ENCODE data around the gene RNPEP.
"Not testable (repeated sequence)": the region's sequence is repeated elsewhere in the genome, so short reads cannot be mapped to it uniquely, and the experiment has no call there.

RNPEP gene

DNA sequence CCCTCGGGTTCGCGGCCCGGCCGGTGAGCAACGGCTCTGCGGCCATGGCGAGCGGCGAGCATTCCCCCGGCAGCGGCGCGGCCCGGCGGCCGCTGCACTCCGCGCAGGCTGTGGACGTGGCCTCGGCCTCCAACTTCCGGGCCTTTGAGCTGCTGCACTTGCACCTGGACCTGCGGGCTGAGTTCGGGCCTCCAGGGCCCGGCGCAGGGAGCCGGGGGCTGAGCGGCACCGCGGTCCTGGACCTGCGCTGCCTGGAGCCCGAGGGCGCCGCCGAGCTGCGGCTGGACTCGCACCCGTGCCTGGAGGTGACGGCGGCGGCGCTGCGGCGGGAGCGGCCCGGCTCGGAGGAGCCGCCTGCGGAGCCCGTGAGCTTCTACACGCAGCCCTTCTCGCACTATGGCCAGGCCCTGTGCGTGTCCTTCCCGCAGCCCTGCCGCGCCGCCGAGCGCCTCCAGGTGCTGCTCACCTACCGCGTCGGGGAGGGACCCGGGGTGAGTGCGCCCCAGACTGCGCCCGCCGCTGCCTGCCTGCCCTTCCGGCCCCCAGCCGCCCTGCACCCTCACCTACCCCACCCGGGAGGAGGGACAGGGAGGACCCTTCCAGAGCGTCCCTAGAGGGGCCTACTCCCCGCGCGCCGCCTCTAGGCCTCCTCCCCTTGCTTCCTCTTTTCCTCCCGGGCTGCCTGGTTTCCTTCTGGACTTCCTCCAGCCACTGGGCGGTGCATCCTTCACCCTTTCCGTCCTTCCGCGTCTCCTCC lies at the start of gene RNPEP:
RNPEP (plus strand) TSS at position 26 of the 757 bp plus-strand sequence; CDS start at position 45, 19 bp downstream.
- DNase-seq (ENCODE audit: low read depth in 2 of 2), result no peak

- DNase-seq (ENCODE audit: low read depth in 2 of 2), result no peak
Observed at GRCh38 chr1:201933840-201934430, 48.5 kb upstream of the RNPEP start.

DNA sequence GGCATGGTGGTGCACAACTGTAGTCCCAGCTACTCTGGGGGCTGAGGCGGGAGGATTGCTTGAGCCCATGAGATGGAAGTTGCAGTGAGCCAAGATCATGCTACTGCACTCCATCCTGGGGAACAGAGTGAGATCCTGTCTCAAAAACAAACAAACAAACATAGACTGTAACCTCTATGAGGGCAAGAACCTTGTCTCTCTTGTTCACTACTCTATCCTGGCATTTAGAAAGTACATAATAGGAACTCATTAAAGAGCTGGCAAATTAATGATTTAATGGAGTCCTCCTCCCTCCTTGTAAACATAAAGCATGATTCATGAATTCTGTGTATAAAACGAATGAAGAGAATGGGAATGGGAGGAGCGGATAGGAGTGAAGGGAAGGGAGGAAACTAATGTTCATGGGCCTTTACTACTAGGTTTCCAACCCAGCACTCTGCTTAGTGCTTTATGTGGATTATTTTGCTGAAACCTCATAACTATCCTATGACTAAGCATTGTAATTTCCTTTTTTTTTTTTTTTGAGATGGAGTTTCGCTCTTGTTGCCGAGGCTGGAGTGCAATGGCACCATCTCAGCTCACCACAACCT lies 44.7 kb upstream of the RNPEP start:
- peak; percentile 56 to 65 for DNase-seq (ENCODE audit: low read depth in 2 of 2)

DNA sequence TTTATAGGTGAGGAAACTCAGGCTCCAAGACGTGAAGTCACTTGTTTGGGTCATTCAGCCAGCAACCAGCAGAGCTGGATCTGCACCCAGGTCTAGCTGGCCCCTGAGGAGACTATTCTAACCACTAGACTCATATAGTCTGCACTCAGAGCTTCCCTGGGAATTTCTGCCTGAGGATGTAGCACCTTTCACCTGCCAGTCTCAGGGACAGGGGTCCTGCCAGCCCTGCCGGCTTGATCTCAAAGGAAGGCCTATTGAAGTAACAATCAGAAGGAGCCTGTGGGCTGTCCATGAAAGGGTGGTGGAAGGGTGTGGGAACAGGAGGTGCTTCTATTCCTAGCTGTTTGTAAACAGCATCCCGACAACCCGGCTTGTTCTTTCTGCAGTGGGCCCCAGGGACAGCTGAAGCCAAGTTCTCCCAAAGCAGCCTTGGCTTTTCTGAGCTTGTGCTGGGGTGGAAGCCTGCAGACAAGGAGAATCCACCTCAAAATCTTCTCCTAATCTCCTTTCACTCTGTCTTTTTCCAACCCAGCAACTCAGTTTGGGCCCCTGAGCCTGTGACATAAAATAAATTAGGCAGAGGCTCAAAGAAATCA lies 43.9 kb upstream of the RNPEP start:
- DNase-seq (ENCODE audit: low read depth in 2 of 2), result no peak

- no peak for DNase-seq (ENCODE audit: low read depth in 2 of 2)
Observed at GRCh38 chr1:201939148-201939547, 43.3 kb upstream of the RNPEP start.

- DNase-seq (ENCODE audit: low read depth in 2 of 2), result no peak
Observed at GRCh38 chr1:201939574-201939973, 42.9 kb upstream of the RNPEP start.

- not testable (repeated sequence) for DNase-seq (ENCODE audit: low read depth in 2 of 2)
Observed at GRCh38 chr1:201940316-201940715, 42.1 kb upstream of the RNPEP start.

DNA sequence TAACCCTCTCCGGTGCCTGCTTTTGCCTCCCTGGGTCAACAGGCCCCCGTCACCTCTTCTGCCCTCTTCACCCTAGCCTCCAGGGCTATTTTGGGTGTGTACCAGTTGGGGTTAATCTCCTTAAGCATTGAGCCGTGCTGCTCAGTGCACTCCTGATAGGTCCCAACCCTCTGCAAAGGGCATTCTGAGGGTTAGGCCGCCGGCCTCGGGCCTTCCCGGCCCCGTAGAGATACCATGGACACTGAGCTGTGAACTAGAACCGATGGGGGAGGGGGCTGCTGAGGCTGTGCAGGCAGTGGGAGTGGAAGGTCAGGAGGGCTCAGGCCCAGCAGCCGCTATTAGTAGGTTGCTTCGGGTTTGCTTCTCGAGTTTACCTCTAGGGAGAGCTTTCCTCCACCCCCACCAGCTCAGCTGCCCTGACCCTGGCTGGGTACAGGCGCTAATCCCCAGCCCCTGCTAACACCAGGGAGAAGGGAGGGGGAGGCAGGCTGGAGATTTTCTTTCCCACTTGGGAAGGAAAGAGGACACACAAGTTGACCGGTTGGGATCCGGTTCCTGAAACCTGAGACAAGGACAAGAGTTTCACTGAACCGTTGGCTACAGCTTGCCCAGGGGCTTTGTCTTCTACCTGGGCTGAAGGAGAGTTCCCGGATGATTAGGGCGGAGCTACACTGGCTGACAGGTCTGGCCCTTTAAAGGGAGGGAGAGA lies 40.9 kb upstream of the RNPEP start:
- DNase-seq (ENCODE audit: low read depth in 2 of 2), result no peak

DNA sequence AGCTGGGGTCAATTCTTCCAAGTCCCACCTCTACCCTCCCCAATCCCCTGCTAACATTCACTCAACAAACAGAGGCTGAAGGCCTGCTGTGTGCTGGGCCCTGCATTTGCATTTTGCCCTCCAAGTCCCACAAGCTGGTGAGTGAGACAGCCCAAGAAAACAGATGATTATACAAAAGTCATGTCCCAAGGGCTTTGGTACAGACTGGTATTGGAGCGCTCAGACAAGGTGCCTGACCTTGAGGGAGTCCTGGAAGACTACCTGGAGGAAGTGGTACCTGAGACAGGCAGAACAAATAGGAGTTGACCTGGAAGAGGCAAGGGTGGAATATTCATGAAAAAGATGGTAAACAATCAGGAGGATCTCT lies 40.3 kb upstream of the RNPEP start:
- DNase-seq (ENCODE audit: low read depth in 2 of 2), result no peak

GRCh38 chr1:201944002-201944401 lies 38.4 kb upstream of the RNPEP start:
- no peak for DNase-seq (ENCODE audit: low read depth in 2 of 2)

DNA sequence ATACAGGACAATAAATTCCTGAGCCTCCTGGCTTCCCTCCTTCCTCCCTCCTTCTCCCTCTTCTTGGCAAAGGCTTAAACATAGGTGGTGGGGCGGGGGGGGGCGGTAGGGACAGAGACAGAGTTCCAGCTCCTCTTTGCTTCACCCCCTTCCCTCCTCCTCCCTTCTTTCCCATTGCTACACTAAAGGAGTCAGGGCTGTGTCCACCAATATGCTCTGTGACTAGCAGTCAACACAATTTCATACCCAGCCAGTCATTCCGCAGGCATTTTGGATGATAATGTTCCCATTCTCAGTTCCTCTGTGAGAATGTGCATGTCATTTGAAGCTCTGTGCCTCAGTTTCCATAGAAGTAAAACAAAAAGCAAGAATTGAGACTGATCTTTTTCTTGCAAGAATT lies 37.8 kb upstream of the RNPEP start:
- DNase-seq (ENCODE audit: low read depth in 2 of 2), result no peak

- DNase-seq (ENCODE audit: low read depth in 2 of 2), result no peak
Observed at GRCh38 chr1:201945157-201945556, 37.3 kb upstream of the RNPEP start.

- no peak for DNase-seq (ENCODE audit: low read depth in 2 of 2)
Observed at GRCh38 chr1:201945863-201946223, 36.6 kb upstream of the RNPEP start.

DNA sequence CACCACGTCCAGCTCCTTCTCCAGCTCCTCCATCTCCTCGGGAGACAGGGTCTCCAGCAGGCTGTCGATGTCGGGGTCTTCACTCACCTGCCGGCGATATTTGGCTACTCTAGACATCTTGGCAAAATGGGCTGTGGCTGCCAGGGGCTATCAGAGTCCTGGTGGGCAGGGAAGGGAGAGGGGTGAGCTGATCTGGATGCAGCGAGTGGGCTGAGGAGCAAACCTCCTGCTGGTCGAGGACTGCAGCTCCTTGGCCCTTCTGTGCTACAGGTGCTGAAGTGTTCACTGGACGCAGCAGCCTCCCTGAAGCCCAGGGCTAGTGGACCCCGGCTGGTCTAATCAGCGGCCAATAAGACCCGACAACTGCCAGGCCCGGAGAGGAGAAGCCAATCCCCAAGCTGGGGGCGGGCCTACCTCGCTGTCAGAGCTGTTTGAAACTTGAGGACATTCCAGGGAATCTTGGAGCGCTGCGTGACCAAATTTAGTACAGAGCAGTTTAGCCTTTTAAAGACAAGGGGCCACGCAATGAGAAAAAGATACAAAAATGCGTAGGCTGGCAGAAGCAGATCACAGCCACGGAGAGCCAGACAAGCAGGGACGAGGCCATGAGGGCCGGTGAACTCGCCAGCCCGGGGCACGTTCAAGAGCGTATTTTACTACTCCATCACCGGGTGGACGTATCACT lies 36.1 kb upstream of the RNPEP start, which contains the start of gene LMOD1:
LMOD1 (minus strand) TSS at position 325 of the 685 bp plus-strand sequence; CDS start at position 117, 208 bp downstream.
- peak; percentile 89 to 91 for DNase-seq (ENCODE audit: low read depth in 2 of 2)

- DNase-seq (ENCODE audit: low read depth in 2 of 2), result no peak
Observed at GRCh38 chr1:201947697-201948008, 34.8 kb upstream of the RNPEP start.

DNA sequence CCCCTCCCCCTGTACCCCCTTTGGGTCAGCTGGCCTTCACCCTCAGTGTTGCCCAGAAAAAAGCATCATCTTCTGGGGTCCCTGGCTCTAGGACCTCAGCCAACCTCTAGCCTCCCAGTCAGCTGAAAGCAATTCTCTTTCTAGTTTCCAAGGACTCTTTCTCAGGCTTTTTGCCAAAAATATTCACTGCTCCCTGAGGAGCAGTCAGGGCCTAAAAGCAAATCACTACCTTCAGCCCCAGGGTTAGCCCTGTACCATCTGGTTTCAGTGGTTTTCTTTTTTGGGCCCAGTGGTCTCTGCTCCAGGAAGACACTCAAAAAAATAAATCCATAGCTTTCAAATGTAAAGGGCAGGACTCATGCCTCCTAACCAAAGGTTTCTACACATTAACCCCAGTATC lies 33.0 kb upstream of the RNPEP start:
- no peak for DNase-seq (ENCODE audit: low read depth in 2 of 2)

GRCh38 chr1:201954263-201955008 lies 28.0 kb upstream of the RNPEP start:
- DNase-seq (ENCODE audit: low read depth in 2 of 2), result no peak

DNA sequence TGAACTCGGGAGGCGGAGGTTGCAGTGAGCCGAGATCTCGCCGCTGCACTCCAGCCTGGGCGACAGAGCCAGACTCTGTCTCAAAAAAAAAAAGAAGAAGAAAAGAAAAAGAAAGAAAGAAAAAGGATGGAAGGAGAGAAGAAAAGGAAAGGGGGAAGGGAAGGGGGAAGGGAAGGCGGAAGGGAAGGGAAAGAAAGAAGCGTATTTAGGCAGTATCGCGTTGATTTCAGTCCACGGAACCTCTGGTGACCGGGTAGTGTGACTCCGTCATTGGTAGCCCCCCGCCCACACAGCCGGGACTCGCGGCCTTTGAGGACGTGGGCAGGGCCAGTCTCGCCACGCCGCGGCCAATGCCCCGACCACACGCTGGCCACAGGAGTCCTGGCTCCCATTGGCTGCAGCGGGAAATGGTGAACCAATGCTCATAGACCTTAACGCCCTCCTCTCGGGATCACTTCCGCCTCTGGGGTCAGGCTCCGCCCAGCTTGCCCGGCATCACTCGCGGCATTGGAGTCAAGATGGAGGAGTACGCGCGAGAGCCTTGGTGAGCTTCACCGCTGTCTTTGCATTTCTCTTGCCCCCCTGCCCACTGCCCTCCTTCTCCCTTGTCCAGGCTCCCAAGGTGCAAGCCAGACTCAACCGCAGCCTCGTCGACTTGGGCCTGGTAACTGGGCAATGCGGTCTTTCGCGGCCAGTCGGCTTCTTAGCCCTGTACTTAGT lies 27.3 kb upstream of the RNPEP start, which contains the start of gene TIMM17A:
TIMM17A (plus strand) TSS at position 495 of the 720 bp plus-strand sequence; CDS start at position 519, 24 bp downstream.
- peak; percentile 95 for DNase-seq (ENCODE audit: low read depth in 2 of 2)

GRCh38 chr1:201955729-201956143 lies 26.7 kb upstream of the RNPEP start:
- DNase-seq (ENCODE audit: low read depth in 2 of 2), result no peak

GRCh38 chr1:201958348-201958747 lies 24.1 kb upstream of the RNPEP start:
- no peak for DNase-seq (ENCODE audit: low read depth in 2 of 2)
